Measurements from ENCODE around the gene SNX15. TPM values are rescaled to one million over a fixed set of nuclear protein-coding genes. Genes with fewer than 3 reads are reported as not detected.

SNX15 gene
- total RNA-seq, 1 donor from 2014 or later, result 40.4 TPM

- TF ChIP-seq, protein P1, sequence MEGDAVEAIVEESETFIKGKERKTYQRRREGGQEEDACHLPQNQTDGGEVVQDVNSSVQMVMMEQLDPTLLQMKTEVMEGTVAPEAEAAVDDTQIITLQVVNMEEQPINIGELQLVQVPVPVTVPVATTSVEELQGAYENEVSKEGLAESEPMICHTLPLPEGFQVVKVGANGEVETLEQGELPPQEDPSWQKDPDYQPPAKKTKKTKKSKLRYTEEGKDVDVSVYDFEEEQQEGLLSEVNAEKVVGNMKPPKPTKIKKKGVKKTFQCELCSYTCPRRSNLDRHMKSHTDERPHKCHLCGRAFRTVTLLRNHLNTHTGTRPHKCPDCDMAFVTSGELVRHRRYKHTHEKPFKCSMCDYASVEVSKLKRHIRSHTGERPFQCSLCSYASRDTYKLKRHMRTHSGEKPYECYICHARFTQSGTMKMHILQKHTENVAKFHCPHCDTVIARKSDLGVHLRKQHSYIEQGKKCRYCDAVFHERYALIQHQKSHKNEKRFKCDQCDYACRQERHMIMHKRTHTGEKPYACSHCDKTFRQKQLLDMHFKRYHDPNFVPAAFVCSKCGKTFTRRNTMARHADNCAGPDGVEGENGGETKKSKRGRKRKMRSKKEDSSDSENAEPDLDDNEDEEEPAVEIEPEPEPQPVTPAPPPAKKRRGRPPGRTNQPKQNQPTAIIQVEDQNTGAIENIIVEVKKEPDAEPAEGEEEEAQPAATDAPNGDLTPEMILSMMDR (IDR thresholded peaks at IDR 0.05; ENCODE audit: partially characterized antibody, unreplicated experiment), result no peak
- Mint-ChIP-seq H3K27me3 (ENCODE audit: unreplicated experiment) (no peaks in the 10 kb centered on the region), H3K4me1 (ENCODE audit: low read depth, unreplicated experiment) (peaks cover 6% of the 10 kb centered on the region), H3K36me3 (ENCODE audit: unreplicated experiment) (no peaks in the 10 kb centered on the region), H3K9me3 (ENCODE audit: unreplicated experiment) (peaks cover 1% of the 10 kb centered on the region), H3K27ac (ENCODE audit: unreplicated experiment) (no peak overlapping the region), H3K4me3 (ENCODE audit: unreplicated experiment) (no peak overlapping the region)
- no peak for DNase-seq
Measured at GRCh38 chr11:65071907-65072630, 44.8 kb downstream of the SNX15 start.

DNA sequence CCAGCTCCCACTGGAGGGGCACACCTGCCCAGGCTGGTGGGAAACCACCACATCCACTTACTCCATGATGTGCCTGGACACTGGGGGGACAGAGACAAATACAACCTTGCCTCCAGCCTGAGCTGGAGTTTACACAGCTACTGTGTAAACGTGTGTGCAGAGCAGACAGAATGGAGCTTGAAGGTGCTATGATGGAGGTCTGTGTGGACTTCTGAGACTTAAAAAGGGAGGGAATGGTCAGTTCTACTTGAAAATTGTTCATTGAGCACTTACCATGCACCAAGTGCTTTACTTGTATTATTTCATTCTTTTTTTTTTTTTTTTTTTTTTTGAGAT lies 45.4 kb downstream of the SNX15 start:
- H3K4me3 Mint-ChIP-seq (ENCODE audit: unreplicated experiment), result no peak overlapping the region
- peaks cover 1% of the 10 kb centered on the region for H3K9me3 Mint-ChIP-seq (ENCODE audit: unreplicated experiment)
- DNase-seq, result no peak
- H3K27me3 Mint-ChIP-seq (ENCODE audit: unreplicated experiment), result peaks cover 1% of the 10 kb centered on the region
- TF ChIP-seq, protein P1 (IDR thresholded peaks at IDR 0.05; ENCODE audit: partially characterized antibody, unreplicated experiment), result no peak
- H3K4me1 Mint-ChIP-seq (ENCODE audit: low read depth, unreplicated experiment), result peaks cover 5% of the 10 kb centered on the region
- no peaks in the 10 kb centered on the region for H3K36me3 Mint-ChIP-seq (ENCODE audit: unreplicated experiment)
- no peak overlapping the region for H3K27ac Mint-ChIP-seq (ENCODE audit: unreplicated experiment)

- peak overlapping the region; percentile 91 for H3K27ac Mint-ChIP-seq (ENCODE audit: unreplicated experiment)
- H3K4me3 Mint-ChIP-seq (ENCODE audit: unreplicated experiment), result peak overlapping the region; percentile 68
- H3K4me1 Mint-ChIP-seq (ENCODE audit: low read depth, unreplicated experiment), result peaks cover 14% of the 10 kb centered on the region
- H3K27me3 Mint-ChIP-seq (ENCODE audit: unreplicated experiment), result peaks cover 3% of the 10 kb centered on the region
- DNase-seq, result peak; percentile 62
- no peaks in the 10 kb centered on the region for H3K36me3 Mint-ChIP-seq (ENCODE audit: unreplicated experiment)
- peaks cover 6% of the 10 kb centered on the region for H3K9me3 Mint-ChIP-seq (ENCODE audit: unreplicated experiment)
- TF ChIP-seq, protein P1 (IDR thresholded peaks at IDR 0.05; ENCODE audit: partially characterized antibody, unreplicated experiment), result no peak
Measured at GRCh38 chr11:65077451-65077850, 50.2 kb downstream of the SNX15 start.

DNA sequence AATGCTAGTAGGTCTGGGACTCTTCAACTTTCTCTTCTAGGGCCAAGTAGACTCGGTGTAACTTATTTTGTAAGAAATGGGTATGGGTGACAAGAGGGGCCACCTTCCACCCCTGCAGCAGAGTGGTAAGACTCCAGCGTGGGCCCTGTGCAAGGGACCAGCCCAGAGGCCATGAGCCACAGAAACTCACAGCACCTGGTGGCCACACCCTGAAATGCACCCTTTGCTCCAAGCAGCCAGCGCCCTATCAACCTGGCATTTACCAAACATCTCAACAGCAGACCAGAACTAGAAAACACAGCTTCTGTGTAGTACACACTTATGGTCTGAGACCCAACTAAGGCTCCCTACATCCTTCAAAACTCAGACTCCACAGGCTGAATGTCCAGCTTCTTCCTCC lies 50.9 kb downstream of the SNX15 start:
- Mint-ChIP-seq H3K9me3 (ENCODE audit: unreplicated experiment) (peaks cover 6% of the 10 kb centered on the region), H3K4me3 (ENCODE audit: unreplicated experiment) (peak overlapping the region; percentile 68), H3K27me3 (ENCODE audit: unreplicated experiment) (peaks cover 3% of the 10 kb centered on the region), H3K4me1 (ENCODE audit: low read depth, unreplicated experiment) (peaks cover 14% of the 10 kb centered on the region), H3K36me3 (ENCODE audit: unreplicated experiment) (no peaks in the 10 kb centered on the region), H3K27ac (ENCODE audit: unreplicated experiment) (peak overlapping the region; percentile 91)
- TF ChIP-seq, protein P1 (IDR thresholded peaks at IDR 0.05; ENCODE audit: partially characterized antibody, unreplicated experiment), result peak; percentile 80
- peak; percentile 76 for DNase-seq

DNA sequence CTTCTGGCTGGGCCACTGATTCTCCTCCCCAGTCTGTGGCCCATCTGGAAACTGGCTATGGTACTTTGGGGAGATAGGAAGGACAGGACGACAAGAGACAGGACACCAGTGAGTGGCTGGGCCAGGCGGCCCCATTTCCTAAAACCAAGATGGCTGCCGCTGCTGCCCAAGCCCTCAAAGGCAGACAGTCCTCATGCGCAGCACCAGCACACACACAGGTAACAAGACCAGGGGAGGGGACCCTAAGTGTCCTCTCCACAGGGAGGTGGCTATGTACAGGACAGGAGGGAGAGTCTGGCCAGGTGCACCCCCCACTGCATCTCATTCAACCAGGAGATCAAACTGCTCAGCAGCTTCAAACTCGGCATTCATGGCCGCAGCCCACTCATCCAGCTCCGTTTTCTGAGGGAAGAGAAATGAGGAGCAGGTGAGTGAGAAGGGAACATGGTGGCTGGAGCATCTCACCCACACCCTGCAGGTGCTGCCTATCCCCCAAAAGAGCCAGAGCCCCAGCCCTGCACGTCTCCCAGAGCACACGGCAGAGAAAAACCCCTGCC lies 51.6 kb downstream of the SNX15 start:
- Mint-ChIP-seq H3K36me3 (ENCODE audit: unreplicated experiment) (no peaks in the 10 kb centered on the region), H3K4me1 (ENCODE audit: low read depth, unreplicated experiment) (peaks cover 14% of the 10 kb centered on the region), H3K9me3 (ENCODE audit: unreplicated experiment) (peaks cover 7% of the 10 kb centered on the region), H3K27me3 (ENCODE audit: unreplicated experiment) (peaks cover 6% of the 10 kb centered on the region), H3K27ac (ENCODE audit: unreplicated experiment) (peak overlapping the region; percentile 91), H3K4me3 (ENCODE audit: unreplicated experiment) (no peak overlapping the region)
- DNase-seq, result no peak
- TF ChIP-seq, protein P1 (IDR thresholded peaks at IDR 0.05; ENCODE audit: partially characterized antibody, unreplicated experiment), result no peak

Data from glutamatergic neuron (in vitro differentiated cells).